DOHH2 (cell line): Measurements from ENCODE around the gene NFAT5.

Source experiments
- H3F3A ChIP-seq: fragments of 200-600 bp; sonication (generic), shearing (Covaris generic); 2 replicates; pipeline ENCODE4 v1.6.0; 2016; ENCODE audit warnings: antibody characterized with exemption, mild to moderate bottlenecking; ENCODE audit not compliant: control insufficient read depth, insufficient read depth
- H3K27ac ChIP-seq: fragments of 200-600 bp; sonication (generic); 2 replicates; pipeline ENCODE4 v1.5.1; 2014; ENCODE audit warnings: low read depth, mild to moderate bottlenecking, low read length, moderate library complexity
- H3K27me3 ChIP-seq: fragments of 200-600 bp; sonication (generic); 2 replicates; pipeline ENCODE4 v1.6.1; 2014; ENCODE audit warnings: mild to moderate bottlenecking, low read length, mixed read lengths; ENCODE audit not compliant: control insufficient read depth
- H3K36me3 ChIP-seq: fragments of 200-600 bp; sonication (generic); 2 replicates; pipeline ENCODE4 v1.6.1; 2014; ENCODE audit warnings: mild to moderate bottlenecking, low read length, moderate library complexity, mixed read lengths; ENCODE audit not compliant: control insufficient read depth
- H3K4me1 ChIP-seq: fragments of 200-600 bp; sonication (generic); 2 replicates; pipeline ENCODE4 v1.6.1; 2014; ENCODE audit warnings: mild to moderate bottlenecking, low read length, mixed read lengths; ENCODE audit not compliant: control insufficient read depth
- H3K4me2 ChIP-seq: fragments of 200-600 bp; sonication (generic); 2 replicates; pipeline ENCODE4 v1.6.0; 2014; ENCODE audit warnings: mild to moderate bottlenecking, low read length, moderate library complexity
- H3K4me3 ChIP-seq: fragments of 200-600 bp; sonication (generic); 2 replicates; pipeline ENCODE4 v1.5.1; 2014; ENCODE audit warnings: mild to moderate bottlenecking, low read length, mixed read lengths
- H3K79me2 ChIP-seq: fragments of 200-600 bp; sonication (generic); 2 replicates; pipeline ENCODE4 v1.6.1; 2014; ENCODE audit warnings: mild to moderate bottlenecking, low read length, mixed read lengths; ENCODE audit not compliant: control insufficient read depth
- H3K9me2 ChIP-seq: fragments of 200-600 bp; sonication (generic); replicated peaks from 2 replicates; pipeline ENCODE4 v1.6.1; 2014; ENCODE audit warnings: mild to moderate bottlenecking, low read length, mixed read lengths; ENCODE audit not compliant: control insufficient read depth
- H3K9me3 ChIP-seq: fragments of 200-600 bp; sonication (generic); 2 replicates; pipeline ENCODE4 v1.6.1; 2014; ENCODE audit warnings: antibody characterized with exemption, low read length, mixed read lengths; ENCODE audit not compliant: control insufficient read depth, insufficient read depth
- H4K20me1 ChIP-seq: fragments of 200-600 bp; sonication (generic); 2 replicates; pipeline ENCODE4 v1.6.0; 2014; ENCODE audit warnings: low read depth, mild to moderate bottlenecking, antibody characterized with exemption, low read length, moderate library complexity; ENCODE audit not compliant: control insufficient read depth, insufficient read depth
- EZH2phosphoT487 ChIP-seq: fragments of 200-600 bp; sonication (generic); IDR thresholded peaks from 2 replicates; pipeline ENCODE4 v1.6.1; 2017; ENCODE audit warnings: borderline replicate concordance, mild to moderate bottlenecking, antibody characterized with exemption, low read length, moderate library complexity, mixed read lengths
- TF ChIP-seq, protein P1 (sequence below): fragments of 200-600 bp; sonication (generic); IDR thresholded peaks from one replicate; pipeline ENCODE4 v1.5.1; 2014; ENCODE audit warnings: antibody characterized with exemption, mild to moderate bottlenecking, low read depth, low read length; ENCODE audit not compliant: poor library complexity, severe bottlenecking

The NFAT5 gene

DNA sequence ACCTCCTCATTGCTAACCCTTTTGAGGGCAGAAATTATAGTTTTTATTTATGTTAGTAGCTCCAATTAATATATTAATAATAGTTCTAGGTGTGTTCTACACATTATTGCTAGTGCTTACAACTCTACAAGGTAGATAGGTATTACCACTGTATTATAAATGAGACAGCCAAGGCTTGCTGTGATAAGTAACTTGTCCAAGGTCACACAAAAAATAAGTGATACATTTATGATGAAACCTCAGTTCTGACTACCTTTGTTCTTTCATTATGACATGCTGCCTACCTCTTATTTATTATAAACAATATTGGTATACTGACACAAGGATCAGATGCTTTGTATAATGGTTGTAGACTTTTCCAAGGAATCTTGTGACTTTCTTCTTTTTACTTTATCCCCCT lies 41.2 kb downstream of the NFAT5 start:
- no peaks in the 10 kb centered on the region for H3K4me1 ChIP-seq
- no peak overlapping the region for H3K27ac ChIP-seq
- H4K20me1 ChIP-seq: no peaks in the 10 kb centered on the region
- H3K9me2 ChIP-seq: no peaks in the 10 kb centered on the region
- H3K4me2 ChIP-seq: no peak overlapping the region
- no peaks in the 10 kb centered on the region for H3K27me3 ChIP-seq
- H3K36me3 ChIP-seq: no peaks in the 10 kb centered on the region
- no peaks in the 10 kb centered on the region for H3K9me3 ChIP-seq
- H3F3A ChIP-seq: no peaks in the 10 kb centered on the region
- no peak overlapping the region for H3K4me3 ChIP-seq
- TF ChIP-seq EZH2phosphoT487: no peak
- TF ChIP-seq, protein P1, sequence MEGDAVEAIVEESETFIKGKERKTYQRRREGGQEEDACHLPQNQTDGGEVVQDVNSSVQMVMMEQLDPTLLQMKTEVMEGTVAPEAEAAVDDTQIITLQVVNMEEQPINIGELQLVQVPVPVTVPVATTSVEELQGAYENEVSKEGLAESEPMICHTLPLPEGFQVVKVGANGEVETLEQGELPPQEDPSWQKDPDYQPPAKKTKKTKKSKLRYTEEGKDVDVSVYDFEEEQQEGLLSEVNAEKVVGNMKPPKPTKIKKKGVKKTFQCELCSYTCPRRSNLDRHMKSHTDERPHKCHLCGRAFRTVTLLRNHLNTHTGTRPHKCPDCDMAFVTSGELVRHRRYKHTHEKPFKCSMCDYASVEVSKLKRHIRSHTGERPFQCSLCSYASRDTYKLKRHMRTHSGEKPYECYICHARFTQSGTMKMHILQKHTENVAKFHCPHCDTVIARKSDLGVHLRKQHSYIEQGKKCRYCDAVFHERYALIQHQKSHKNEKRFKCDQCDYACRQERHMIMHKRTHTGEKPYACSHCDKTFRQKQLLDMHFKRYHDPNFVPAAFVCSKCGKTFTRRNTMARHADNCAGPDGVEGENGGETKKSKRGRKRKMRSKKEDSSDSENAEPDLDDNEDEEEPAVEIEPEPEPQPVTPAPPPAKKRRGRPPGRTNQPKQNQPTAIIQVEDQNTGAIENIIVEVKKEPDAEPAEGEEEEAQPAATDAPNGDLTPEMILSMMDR: no peak
- H3K79me2 ChIP-seq: peaks cover 40% of the 10 kb centered on the region

DNA sequence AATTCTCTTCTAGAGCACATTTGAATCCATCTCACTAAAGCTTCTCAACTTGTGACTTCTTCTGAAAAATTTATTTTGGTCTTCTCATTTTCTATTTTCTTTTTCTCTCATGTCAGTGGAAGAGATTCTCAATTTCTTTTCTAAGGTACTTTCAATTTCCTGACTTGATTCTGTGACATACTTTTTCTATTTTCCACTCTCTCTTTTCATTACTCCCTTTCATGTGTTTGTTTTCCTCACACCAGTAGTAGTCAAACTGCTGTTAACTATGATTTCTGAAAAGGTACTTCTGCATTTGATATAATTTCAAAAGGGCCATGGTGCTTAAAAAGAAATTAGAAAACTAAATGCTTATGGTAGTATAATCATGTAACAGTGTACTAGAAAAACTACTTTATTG lies 41.9 kb downstream of the NFAT5 start:
- no peaks in the 10 kb centered on the region for H3K9me2 ChIP-seq
- H3K27ac ChIP-seq: no peak overlapping the region
- no peaks in the 10 kb centered on the region for H3K9me3 ChIP-seq
- H3K27me3 ChIP-seq: no peaks in the 10 kb centered on the region
- no peak overlapping the region for H3K4me3 ChIP-seq
- H4K20me1 ChIP-seq: no peaks in the 10 kb centered on the region
- peaks cover 40% of the 10 kb centered on the region for H3K79me2 ChIP-seq
- no peak for TF ChIP-seq EZH2phosphoT487
- TF ChIP-seq, protein P1: no peak
- no peaks in the 10 kb centered on the region for H3K4me1 ChIP-seq
- no peaks in the 10 kb centered on the region for H3F3A ChIP-seq
- no peak overlapping the region for H3K4me2 ChIP-seq
- H3K36me3 ChIP-seq: no peaks in the 10 kb centered on the region

DNA sequence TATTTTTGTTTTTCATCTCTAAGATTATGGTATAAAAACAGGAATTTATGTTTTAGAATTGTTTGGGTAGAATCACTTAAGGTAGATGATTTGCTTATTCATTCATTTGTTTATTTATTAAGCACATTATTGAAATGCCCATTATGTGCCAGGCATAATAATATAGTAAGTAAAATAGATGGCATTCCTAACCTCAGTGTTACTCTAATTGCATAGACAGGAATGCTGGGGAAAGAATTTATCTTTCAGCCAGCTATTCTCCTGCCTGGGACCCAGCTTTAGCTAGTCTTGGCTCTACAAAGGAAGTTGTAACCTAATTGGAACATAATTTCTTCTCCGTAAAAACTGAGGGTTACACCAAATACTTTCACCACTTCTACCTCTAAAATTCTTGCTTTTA lies 44.6 kb downstream of the NFAT5 start:
- Histone ChIP-seq H3K9me2 (no peaks in the 10 kb centered on the region), H3K36me3 (no peaks in the 10 kb centered on the region), H3F3A (0 out of 2 replicates have a peak, but pooled peaks cover 3% of the 10 kb centered on the region), H3K4me3 (no peak overlapping the region), H3K27ac (no peak overlapping the region), H3K9me3 (no peaks in the 10 kb centered on the region), H3K4me1 (peaks cover 5% of the 10 kb centered on the region; the same call in 1 of the 2 replicates), H3K79me2 (peaks cover 37% of the 10 kb centered on the region), H3K4me2 (no peak overlapping the region), H4K20me1 (no peaks in the 10 kb centered on the region), H3K27me3 (no peaks in the 10 kb centered on the region)
- TF ChIP-seq EZH2phosphoT487: no peak
- TF ChIP-seq, protein P1: no peak
